Type B pancreatic cell (in vitro differentiated cells): ENCODE results near the gene PYGO1. TPM values are rescaled to one million over a fixed set of nuclear protein-coding genes. Genes with fewer than 3 reads are reported as not detected.
A peak's percentile ranks its signal among the peaks of the same experiment; 100 is the strongest.
"Not testable (repeated sequence)": the region's sequence is repeated elsewhere in the genome, so short reads cannot be mapped to it uniquely, and the experiment has no call there.

ENCODE experiments used
- DNase-seq: peaks from one replicate; pipeline ENCODE4 v3.0.0; 2021; ENCODE audit warnings: mixed read lengths; ENCODE audit not compliant: unreplicated experiment; ENCODE audit errors: extremely low spot score
- H3K27ac Mint-ChIP-seq: 2 replicates; pipeline ENCODE4 v1.8.0; 2021; ENCODE audit warnings: mild to moderate bottlenecking, mixed read lengths
- H3K27me3 Mint-ChIP-seq: 2 replicates; pipeline ENCODE4 v1.8.0; 2021; ENCODE audit warnings: mixed read lengths
- H3K36me3 Mint-ChIP-seq: 2 replicates; pipeline ENCODE4 v1.8.0; 2021; ENCODE audit warnings: mixed read lengths
- H3K4me1 Mint-ChIP-seq: one replicate; pipeline ENCODE4 v1.8.0; 2021; ENCODE audit warnings: mixed read lengths; ENCODE audit not compliant: unreplicated experiment
- H3K4me3 Mint-ChIP-seq: 2 replicates; pipeline ENCODE4 v1.8.0; 2021; ENCODE audit warnings: mild to moderate bottlenecking, mixed read lengths
- H3K9me3 Mint-ChIP-seq: 2 replicates; pipeline ENCODE4 v1.8.0; 2021; ENCODE audit warnings: mixed read lengths
- CTCF ChIP-seq: fragments of 200-600 bp; sonication (generic); conservative IDR thresholded peaks from 2 replicates; pipeline ENCODE4 v1.5.0; 2021; ENCODE audit warnings: antibody characterized with exemption, mild to moderate bottlenecking
- total RNA-seq: library from RNA; stranded (reverse); gene quantifications from 2 replicates; pipeline ENCODE4 v1.2.1, GENCODE V29; 2021; ENCODE audit warnings: low replicate concordance

Gene PYGO1
- total RNA-seq, 1 donor from 2014 or later: 29.0 TPM

- no peak for DNase-seq
- TF ChIP-seq CTCF: no peak
- peaks cover 7% of the 10 kb centered on the region for H3K36me3 Mint-ChIP-seq
- H3K27ac Mint-ChIP-seq: no peak overlapping the region
- no peak overlapping the region for H3K4me3 Mint-ChIP-seq
- H3K4me1 Mint-ChIP-seq: no peaks in the 10 kb centered on the region
- no peaks in the 10 kb centered on the region for H3K27me3 Mint-ChIP-seq
- no peaks in the 10 kb centered on the region for H3K9me3 Mint-ChIP-seq
These were observed 18.1 kb upstream of the PYGO1 start for GRCh38 chr15:55606214-55606613.

- Mint-ChIP-seq H3K36me3 (no peaks in the 10 kb centered on the region), H3K4me3 (no peak overlapping the region), H3K27ac (no peak overlapping the region), H3K27me3 (no peaks in the 10 kb centered on the region), H3K9me3 (no peaks in the 10 kb centered on the region), H3K4me1 (no peaks in the 10 kb centered on the region)
- no peak for TF ChIP-seq CTCF
- no peak for DNase-seq
These were observed 13.2 kb upstream of the PYGO1 start for GRCh38 chr15:55601374-55601773.

- H3K27me3 Mint-ChIP-seq: no peaks in the 10 kb centered on the region
- H3K9me3 Mint-ChIP-seq: no peaks in the 10 kb centered on the region
- H3K27ac Mint-ChIP-seq: no peak overlapping the region
- TF ChIP-seq CTCF: no peak
- DNase-seq: no peak
- no peak overlapping the region for H3K4me3 Mint-ChIP-seq
- H3K36me3 Mint-ChIP-seq: no peaks in the 10 kb centered on the region
- H3K4me1 Mint-ChIP-seq: no peaks in the 10 kb centered on the region
These were observed 11.3 kb upstream of the PYGO1 start for GRCh38 chr15:55599439-55599838.

GRCh38 chr15:55593019-55593418, 4.9 kb upstream of the PYGO1 start:
- not testable (repeated sequence) for H3K27me3 Mint-ChIP-seq, DNase-seq, H3K4me3 Mint-ChIP-seq, H3K9me3 Mint-ChIP-seq, H3K27ac Mint-ChIP-seq, H3K4me1 Mint-ChIP-seq, H3K36me3 Mint-ChIP-seq

GRCh38 chr15:55590788-55591187, 2.6 kb upstream of the PYGO1 start:
- H3K27ac Mint-ChIP-seq: no peak overlapping the region
- no peaks in the 10 kb centered on the region for H3K4me1 Mint-ChIP-seq
- peaks cover 3% of the 10 kb centered on the region for H3K27me3 Mint-ChIP-seq
- H3K4me3 Mint-ChIP-seq: no peak overlapping the region
- H3K36me3 Mint-ChIP-seq: no peaks in the 10 kb centered on the region
- no peak for DNase-seq
- H3K9me3 Mint-ChIP-seq: no peaks in the 10 kb centered on the region
- no peak for TF ChIP-seq CTCF

- Mint-ChIP-seq H3K27ac (peak overlapping the region; percentile 69), H3K4me3 (peak overlapping the region; percentile 85), H3K9me3 (no peaks in the 10 kb centered on the region)
These were observed 1.1 kb upstream of the PYGO1 start for GRCh38 chr15:55589287-55589686.

More at GRCh38 chr15:55589287-55589686, 1.1 kb upstream of the PYGO1 start:
- Mint-ChIP-seq H3K4me1 (no peaks in the 10 kb centered on the region), H3K36me3 (no peaks in the 10 kb centered on the region), H3K27me3 (peaks cover 3% of the 10 kb centered on the region)
- no peak for DNase-seq
- TF ChIP-seq CTCF: no peak
